Measurements from ENCODE around the gene VTI1A.
"Not testable (repeated sequence)": the region's sequence is repeated elsewhere in the genome, so short reads cannot be mapped to it uniquely, and the experiment has no call there.

VTI1A gene

GRCh38 chr10:112723876-112724275 lies 276.9 kb downstream of the VTI1A start:
- no peak for DNase-seq (ENCODE audit: low spot score)

DNA sequence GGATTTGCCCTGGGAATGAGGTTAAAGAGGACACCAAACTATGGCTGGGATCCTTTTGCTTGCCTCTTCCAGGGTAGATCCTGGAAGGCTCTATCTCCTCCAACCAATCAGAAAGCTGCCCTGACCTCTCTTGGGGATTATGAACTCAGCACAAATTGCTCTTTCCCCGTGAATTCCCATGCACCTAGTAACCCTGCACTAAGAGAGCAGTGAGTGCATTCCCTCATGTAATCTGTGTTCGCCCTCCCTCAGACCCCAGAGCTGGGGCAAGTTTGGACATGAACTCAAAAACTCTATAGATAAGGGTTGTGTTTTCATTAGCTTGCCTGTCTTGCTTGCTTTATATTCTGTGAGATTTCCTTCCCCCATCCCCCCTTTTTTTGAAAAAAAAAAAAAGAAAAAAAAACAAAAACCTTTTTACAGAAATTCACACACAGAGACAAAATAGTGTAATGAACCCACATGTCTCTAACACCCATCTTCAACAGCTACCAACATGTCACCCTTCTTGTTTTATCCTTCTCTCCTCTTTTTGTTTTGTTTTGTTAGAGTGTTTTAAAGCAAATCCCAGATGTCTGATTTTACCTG lies 277.5 kb downstream of the VTI1A start:
- no peak for DNase-seq (ENCODE audit: low spot score)

- no peak for DNase-seq (ENCODE audit: low spot score)
These were observed 281.3 kb downstream of the VTI1A start for GRCh38 chr10:112728118-112728883.

- DNase-seq (ENCODE audit: low spot score), result no peak
These were observed 282.0 kb downstream of the VTI1A start for GRCh38 chr10:112728997-112729396.

DNA sequence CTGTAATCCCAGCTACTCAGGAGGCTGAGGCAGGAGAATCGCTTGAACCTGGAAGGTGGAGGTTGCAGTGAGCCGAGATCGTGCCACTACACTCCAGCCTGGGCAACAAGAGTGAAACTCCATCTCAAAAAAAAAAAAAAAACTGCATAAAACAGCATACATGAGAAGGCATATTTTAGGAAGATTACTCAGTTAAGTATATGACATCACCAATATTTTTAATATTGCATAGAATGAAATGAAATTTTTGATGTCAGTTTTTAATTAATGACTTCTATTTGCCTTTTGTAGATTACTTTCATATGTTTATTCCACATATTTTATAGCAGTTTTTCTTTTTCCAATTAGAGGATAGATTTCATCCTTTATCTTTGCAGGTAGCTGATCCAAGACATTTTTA lies 284.4 kb downstream of the VTI1A start:
- DNase-seq (ENCODE audit: low spot score), result not testable (repeated sequence)

DNA sequence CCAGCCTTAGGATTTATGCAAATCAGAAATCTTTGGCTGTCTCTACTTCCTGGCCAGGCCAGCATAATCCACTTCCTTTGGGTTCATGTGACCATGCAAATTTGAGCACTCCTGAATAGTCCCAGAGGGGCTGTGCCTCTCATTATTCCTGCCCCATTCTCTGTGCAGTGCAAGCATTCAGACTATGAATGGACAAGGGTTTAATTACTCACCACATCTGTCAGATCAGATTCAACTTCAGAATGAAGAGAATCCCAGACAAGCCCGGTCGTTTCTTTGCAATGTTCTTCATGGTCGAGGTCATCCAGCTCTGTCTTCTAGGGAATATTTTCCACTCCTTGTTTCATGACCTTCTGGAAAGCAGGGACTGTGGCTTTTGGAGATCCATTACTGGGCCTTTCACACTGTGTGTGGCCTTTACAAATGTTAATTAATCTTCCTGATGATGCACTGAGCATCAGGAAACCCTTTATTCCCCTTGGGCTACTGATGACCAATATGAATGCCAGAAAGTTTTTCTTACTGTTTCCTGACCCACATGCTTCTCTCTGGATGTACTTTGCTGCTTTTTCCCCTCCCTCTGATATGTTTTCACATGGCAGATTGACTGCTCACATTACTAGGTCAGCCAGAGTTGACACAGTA lies 285.4 kb downstream of the VTI1A start:
- no peak for DNase-seq (ENCODE audit: low spot score)

DNA sequence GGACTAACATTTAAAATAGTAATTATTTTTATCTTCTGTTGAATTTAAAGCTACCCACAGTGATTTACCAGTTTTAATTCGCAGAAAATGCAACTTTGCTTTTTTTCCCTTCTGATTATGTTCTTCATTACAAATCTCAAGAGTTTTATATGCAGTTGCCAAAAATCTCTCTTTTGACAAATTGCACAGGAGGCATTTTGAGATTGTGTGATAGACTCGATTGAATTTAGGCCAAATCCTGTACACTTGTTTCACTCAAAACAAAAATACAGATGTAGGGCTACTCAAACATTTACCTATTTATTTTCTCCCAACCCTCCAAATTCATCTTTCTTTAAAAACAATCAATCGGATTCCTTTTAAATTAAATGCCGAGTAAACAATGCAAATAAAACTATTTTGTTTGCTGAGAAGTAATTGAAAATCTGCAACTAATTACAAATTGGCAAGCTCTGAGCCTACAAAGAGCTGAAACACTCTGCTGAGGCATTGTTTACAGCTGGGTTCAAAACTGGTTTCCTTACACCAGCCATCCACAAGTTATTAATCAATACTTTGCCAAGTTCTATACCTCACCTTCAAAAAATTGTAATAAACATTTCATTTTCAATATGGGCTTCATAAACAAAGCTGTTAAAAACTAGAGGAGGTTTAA lies 288.2 kb downstream of the VTI1A start:
- no peak for DNase-seq (ENCODE audit: low spot score)

DNA sequence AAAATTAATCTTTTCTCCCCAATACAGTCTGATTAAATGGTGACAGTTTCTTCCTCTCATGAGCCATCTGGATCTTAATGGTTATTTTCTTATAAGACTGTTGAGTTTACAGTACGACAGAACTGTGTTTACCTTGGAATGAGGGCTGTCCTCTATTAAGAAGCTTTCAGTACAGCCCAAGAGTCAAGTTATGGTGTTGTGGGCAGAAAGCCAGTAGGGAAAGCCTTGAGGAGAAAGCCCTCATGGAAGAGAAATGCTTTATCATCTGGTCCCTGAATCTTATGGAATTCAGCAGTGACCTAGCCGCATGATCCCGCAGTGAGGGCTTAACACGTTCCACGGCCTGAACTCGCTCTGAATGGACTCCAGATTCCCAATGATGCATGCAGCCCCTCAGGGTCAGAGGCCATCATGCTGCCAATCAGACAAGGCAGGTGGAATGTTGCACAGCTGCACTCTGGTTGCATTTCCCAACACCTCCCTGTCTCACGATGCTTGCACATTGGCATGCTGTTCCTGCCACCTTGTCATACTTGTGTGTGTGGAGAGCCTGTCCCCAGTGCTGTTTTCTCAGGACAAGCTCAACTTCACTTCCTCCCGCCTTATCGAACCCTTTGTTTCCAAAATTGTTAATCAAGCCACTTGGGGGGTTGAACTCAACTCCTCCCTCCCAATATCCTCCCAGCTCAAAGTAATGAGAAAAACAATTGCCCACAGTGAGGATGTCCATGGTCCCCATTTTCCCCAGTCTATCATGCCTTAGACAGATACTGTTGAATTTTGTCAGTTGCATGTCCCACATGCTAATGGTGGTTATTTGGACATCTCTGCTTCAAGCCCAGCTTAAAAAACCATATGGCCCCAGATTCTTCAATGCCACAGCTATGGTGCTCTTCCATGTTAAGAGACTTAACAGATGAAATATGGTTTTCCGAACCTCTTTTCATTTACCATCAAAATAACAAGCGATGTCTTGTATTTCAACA lies 291.9 kb downstream of the VTI1A start:
- no peak for DNase-seq (ENCODE audit: low spot score)

- DNase-seq (ENCODE audit: low spot score), result no peak
These were observed 292.8 kb downstream of the VTI1A start for GRCh38 chr10:112739592-112740353.

- DNase-seq (ENCODE audit: low spot score), result no peak
These were observed 294.9 kb downstream of the VTI1A start for GRCh38 chr10:112741830-112742402.

- DNase-seq (ENCODE audit: low spot score), result no peak
These were observed 297.4 kb downstream of the VTI1A start for GRCh38 chr10:112744181-112745096.

GRCh38 chr10:112746329-112746728 lies 299.3 kb downstream of the VTI1A start:
- DNase-seq (ENCODE audit: low spot score), result no peak

- DNase-seq (ENCODE audit: low spot score), result no peak
These were observed 303.6 kb downstream of the VTI1A start for GRCh38 chr10:112750427-112751167.

DNA sequence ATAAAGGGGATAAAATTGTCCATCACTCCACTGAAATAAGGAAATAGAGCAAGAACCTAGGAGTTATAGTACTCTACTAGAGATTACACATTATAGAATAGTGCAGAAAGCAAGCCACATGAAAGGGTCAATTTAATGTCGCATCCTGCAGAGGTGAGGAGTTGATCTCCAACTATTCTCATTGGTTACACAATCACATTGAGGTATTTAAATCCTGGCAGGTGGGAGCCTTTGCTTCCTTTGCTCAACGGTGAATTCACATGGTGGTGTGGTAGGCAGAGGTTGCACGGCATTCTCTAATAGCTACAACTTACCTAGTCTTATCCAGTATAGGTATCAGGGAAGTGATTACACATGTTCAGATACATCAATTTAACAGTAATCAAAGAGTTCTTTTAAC lies 304.6 kb downstream of the VTI1A start:
- no peak for DNase-seq (ENCODE audit: low spot score)

- no peak for DNase-seq (ENCODE audit: low spot score)
These were observed 305.3 kb downstream of the VTI1A start for GRCh38 chr10:112752288-112752687.

DNA sequence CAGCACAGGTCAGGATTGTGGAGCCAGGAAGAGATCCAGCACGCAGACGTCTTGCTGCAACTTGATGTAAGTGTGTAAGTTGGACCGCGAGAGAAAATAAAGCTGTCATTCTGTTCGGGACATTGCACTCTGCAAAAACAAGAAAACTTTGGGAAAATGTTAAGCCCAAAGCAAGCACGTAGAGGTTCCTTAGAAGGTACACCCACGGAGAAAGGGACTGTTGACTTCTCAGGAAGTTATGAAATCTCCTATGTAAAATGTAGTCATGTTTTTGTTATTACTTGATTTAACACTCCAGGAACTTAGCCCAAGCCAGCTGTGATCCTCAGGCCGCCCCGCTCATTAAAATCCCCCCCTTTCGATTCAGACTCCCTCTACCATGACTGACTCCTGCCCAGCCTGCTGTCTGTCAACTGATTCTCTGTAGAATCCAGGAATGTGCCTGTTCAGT lies 307.0 kb downstream of the VTI1A start:
- DNase-seq (ENCODE audit: low spot score), result no peak

DNA sequence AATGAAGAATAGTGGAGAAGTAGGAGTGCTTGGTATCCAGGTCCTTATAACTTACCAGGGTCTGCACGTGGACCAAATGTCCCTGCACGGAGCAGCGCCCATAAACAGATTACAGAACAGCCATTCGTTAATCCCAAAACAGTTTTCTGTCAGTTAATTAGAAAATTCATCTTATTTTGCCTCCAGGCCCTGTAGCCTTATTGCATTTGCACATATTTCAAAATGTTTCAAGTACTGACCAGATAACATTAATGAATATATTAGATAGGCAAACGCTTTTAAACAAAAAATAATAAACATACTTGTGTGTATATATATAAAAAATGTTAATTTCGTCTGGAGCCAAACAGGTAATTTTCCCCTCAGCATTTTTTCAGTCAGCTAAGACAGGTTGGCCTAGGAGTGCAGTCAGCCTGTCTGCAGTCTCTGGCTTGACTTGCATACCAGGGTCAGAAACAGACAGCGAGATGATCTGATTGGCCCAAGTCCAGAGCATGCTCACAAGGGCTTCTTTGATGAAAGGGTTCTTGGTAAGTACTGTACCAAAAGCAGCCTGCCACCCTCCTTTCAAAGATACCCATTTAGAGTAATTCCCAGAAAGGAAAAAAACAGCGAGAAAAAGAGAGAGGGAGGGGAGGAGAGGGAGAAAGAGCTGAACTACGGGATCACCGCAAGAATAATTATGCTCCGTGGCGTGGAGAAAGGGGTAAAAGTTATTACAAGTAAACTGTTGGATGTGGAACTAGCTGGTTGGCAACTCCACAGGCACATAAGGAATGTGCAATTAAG lies 308.6 kb downstream of the VTI1A start:
- DNase-seq (ENCODE audit: low spot score), result no peak

DNA sequence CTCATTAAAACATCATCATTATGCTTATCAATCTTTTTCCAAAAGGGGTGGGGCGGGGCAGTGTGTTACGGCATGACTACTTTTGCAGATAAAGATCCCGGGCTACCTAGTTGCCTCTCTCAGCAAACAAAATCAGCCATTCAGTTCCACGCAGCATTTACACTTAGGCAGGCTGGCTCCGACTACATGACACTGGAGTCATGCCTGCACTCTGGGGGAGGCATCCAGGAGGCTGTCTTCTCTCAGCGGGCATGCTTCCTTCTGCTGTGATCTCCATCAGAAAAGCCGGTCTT lies 309.2 kb downstream of the VTI1A start:
- DNase-seq (ENCODE audit: low spot score), result no peak

Data from hepatic stellate cell (primary cell).